K562 (cell line): ENCODE measurements around the gene CLCN1. TPM values are rescaled to one million over a fixed set of nuclear protein-coding genes. Genes with fewer than 3 reads are reported as not detected.
A peak's percentile ranks its signal among the peaks of the same experiment; 100 is the strongest.

Experiments used
- BACH1 ChIP-seq: fragments of 200-800 bp; sonication (Bioruptor generic); IDR thresholded peaks from 2 replicates; pipeline ENCODE4 v1.6.1; 2016; ENCODE audit warnings: missing genetic modification characterization, missing compliant biosample characterization
- BRD4 ChIP-seq: fragments of 200-600 bp; sonication (generic); IDR thresholded peaks from 2 replicates; pipeline ENCODE4 v1.6.1; 2017; ENCODE audit warnings: inconsistent platforms
- CAMTA2 ChIP-seq: fragments of 250-450 bp; sonication (Bioruptor Pico); conservative IDR thresholded peaks from 2 replicates; pipeline ENCODE4 v1.5.1; 2022
- CUX1 ChIP-seq: fragments of 200-800 bp; sonication (Bioruptor generic); IDR thresholded peaks from 2 replicates; pipeline ENCODE4 v1.6.1; 2016; ENCODE audit warnings: missing genetic modification characterization, missing compliant biosample characterization
- DPF2 ChIP-seq: fragments of 450-650 bp; IDR thresholded peaks from 2 replicates; pipeline ENCODE4 v1.6.1; 2016
- FOXJ2 ChIP-seq: fragments of 200-800 bp; sonication (Bioruptor generic); IDR thresholded peaks from 2 replicates; pipeline ENCODE4 v1.6.1; 2016; ENCODE audit warnings: missing genetic modification characterization, missing compliant biosample characterization
- JUNB ChIP-seq: fragments of 450-650 bp; formaldehyde crosslinking; conservative IDR thresholded peaks from 2 replicates; pipeline ENCODE4 v1.4.0; 2020; ENCODE audit warnings: mild to moderate bottlenecking
- NCOA2 ChIP-seq, 2 experiments: fragments of 450-650 bp; IDR thresholded peaks; 2 replicates each; pipeline ENCODE4 v1.6.1; 2018; ENCODE audit warnings: mild to moderate bottlenecking in 2 of 2, moderate library complexity in 1 of 2; ENCODE audit not compliant: partially characterized antibody in 2 of 2
- PHB ChIP-seq: fragments of 250-450 bp; sonication (Bioruptor Pico); IDR thresholded peaks from 2 replicates; pipeline ENCODE4 v1.5.0; 2021
- PYGO2 ChIP-seq: fragments of 450-650 bp; IDR thresholded peaks from 2 replicates; pipeline ENCODE4 v1.6.1; 2016; ENCODE audit warnings: mild to moderate bottlenecking, missing genetic modification characterization, moderate library complexity, missing compliant biosample characterization
- TBL1XR1 ChIP-seq, 2 experiments: IDR thresholded peaks; 2 replicates each; pipeline ENCODE4 v1.6.1; 2012; ENCODE audit warnings: improper control_type of control experiment in 2 of 2, low read length in 2 of 2, mild to moderate bottlenecking in 1 of 2
- ZBTB7A ChIP-seq: IDR thresholded peaks from 2 replicates; pipeline ENCODE4 v1.6.1; 2011; ENCODE audit warnings: low read depth, mild to moderate bottlenecking, low read length, moderate library complexity, borderline replicate concordance; ENCODE audit not compliant: control insufficient read depth
- ZFP1 ChIP-seq: fragments of 450-650 bp; formaldehyde crosslinking; IDR thresholded peaks from 2 replicates; pipeline ENCODE4 v1.4.0; 2020; ENCODE audit warnings: mild to moderate bottlenecking, mixed read lengths
- ZNF12 ChIP-seq: sonication (generic); formaldehyde crosslinking; IDR thresholded peaks from 2 replicates; pipeline ENCODE4 v1.4.0; 2020; ENCODE audit warnings: mild to moderate bottlenecking, missing genetic modification reagents
- ZNF3 ChIP-seq: fragments of 250-450 bp; sonication (Bioruptor Pico); IDR thresholded peaks from 2 replicates; pipeline ENCODE4 v1.5.0; 2021; ENCODE audit warnings: mild to moderate bottlenecking, moderate library complexity
- ZNF76 ChIP-seq: fragments of 250-450 bp; sonication (Bioruptor Pico); IDR thresholded peaks from 2 replicates; pipeline ENCODE4 v1.4.0; 2020; ENCODE audit warnings: mild to moderate bottlenecking, moderate library complexity, borderline replicate concordance
- polyA plus RNA-seq, 8 experiments: library from polyadenylated mRNA; depleted of rRNA in 4 of 8; stranded (reverse) in 5 of 8; unstranded in 3 of 8; fragments of >200 nt; fragmentation: Nextera tagmentation in 2 of 8; fragmentation: Illumina TruSeq in 1 of 8; extraction: Ambion mirVana in 2 of 8; extraction: Trizol in 1 of 8; gene quantifications; 2 replicates each; pipeline versions ENCODE4 v1.2.1 to v1.2.3, GENCODE V29; 2011 to 2014; ENCODE audit warnings: inconsistent platforms in 1 of 8, missing spikeins in 1 of 8
- total RNA-seq, 7 experiments: library from RNA; depleted of rRNA in 6 of 7; stranded (reverse); fragments of >200 nt in 6 of 7; fragmentation: Illumina TruSeq in 2 of 7; extraction: Trizol in 2 of 7; gene quantifications; 2 replicates each; pipeline versions ENCODE4 v1.2.1 to v1.2.3, GENCODE V29; 2011 to 2021; ENCODE audit warnings: low replicate concordance in 1 of 7
- TF ChIP-seq, protein P1 (sequence below): fragments of 450-650 bp; IDR thresholded peaks from 2 replicates; pipeline ENCODE4 v1.6.1; 2017; ENCODE audit warnings: antibody characterized with exemption
- TF ChIP-seq, protein P2 (sequence below): fragments of 150-350 bp; conservative IDR thresholded peaks from 2 replicates; pipeline ENCODE4 v1.6.1; 2014; ENCODE audit warnings: low read length

The CLCN1 gene
- total and polyA plus RNA-seq, 9 of the 15 experiments (the other 6 are each of a cell fraction or from before 2014, with no cell fraction given): 0.01 to 0.11 (median 0.04) TPM; not detected in 4

- TF ChIP-seq CUX1 (CRISPR knock-in tag): peak; percentile 92
- TF ChIP-seq BRD4: no peak
- TF ChIP-seq ZBTB7A: no peak
- peak; percentile 95 for TF ChIP-seq PYGO2 (tag)
- TF ChIP-seq DPF2: no peak
- TF ChIP-seq ZNF3 (CRISPR knock-in tag): peak; percentile 71; the same call in 1 of the 2 replicates
- no peak for TF ChIP-seq NCOA2 (IDR thresholded peaks at IDR 0.05; ENCODE audit: partially characterized antibody in 2 of 2)
- TF ChIP-seq, protein P1, sequence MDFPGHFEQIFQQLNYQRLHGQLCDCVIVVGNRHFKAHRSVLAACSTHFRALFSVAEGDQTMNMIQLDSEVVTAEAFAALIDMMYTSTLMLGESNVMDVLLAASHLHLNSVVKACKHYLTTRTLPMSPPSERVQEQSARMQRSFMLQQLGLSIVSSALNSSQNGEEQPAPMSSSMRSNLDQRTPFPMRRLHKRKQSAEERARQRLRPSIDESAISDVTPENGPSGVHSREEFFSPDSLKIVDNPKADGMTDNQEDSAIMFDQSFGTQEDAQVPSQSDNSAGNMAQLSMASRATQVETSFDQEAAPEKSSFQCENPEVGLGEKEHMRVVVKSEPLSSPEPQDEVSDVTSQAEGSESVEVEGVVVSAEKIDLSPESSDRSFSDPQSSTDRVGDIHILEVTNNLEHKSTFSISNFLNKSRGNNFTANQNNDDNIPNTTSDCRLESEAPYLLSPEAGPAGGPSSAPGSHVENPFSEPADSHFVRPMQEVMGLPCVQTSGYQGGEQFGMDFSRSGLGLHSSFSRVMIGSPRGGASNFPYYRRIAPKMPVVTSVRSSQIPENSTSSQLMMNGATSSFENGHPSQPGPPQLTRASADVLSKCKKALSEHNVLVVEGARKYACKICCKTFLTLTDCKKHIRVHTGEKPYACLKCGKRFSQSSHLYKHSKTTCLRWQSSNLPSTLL: no peak
- TF ChIP-seq JUNB (CRISPR knock-in tag): peak; percentile 86
- TF ChIP-seq ZNF76 (CRISPR knock-in tag): peak; percentile 99
- peak; percentile 96 for TF ChIP-seq PHB
- peak; percentile 94 for TF ChIP-seq CAMTA2 (CRISPR knock-in tag)
- TF ChIP-seq, protein P2, sequence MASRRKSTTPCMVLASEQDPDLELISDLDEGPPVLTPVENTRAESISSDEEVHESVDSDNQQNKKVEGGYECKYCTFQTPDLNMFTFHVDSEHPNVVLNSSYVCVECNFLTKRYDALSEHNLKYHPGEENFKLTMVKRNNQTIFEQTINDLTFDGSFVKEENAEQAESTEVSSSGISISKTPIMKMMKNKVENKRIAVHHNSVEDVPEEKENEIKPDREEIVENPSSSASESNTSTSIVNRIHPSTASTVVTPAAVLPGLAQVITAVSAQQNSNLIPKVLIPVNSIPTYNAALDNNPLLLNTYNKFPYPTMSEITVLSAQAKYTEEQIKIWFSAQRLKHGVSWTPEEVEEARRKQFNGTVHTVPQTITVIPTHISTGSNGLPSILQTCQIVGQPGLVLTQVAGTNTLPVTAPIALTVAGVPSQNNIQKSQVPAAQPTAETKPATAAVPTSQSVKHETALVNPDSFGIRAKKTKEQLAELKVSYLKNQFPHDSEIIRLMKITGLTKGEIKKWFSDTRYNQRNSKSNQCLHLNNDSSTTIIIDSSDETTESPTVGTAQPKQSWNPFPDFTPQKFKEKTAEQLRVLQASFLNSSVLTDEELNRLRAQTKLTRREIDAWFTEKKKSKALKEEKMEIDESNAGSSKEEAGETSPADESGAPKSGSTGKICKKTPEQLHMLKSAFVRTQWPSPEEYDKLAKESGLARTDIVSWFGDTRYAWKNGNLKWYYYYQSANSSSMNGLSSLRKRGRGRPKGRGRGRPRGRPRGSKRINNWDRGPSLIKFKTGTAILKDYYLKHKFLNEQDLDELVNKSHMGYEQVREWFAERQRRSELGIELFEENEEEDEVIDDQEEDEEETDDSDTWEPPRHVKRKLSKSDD: no peak
- TF ChIP-seq FOXJ2 (tag): 0 out of 2 replicates have a peak, but pooled peaks have one; percentile 32
- TF ChIP-seq ZNF12 (CRISPR knock-in tag): no peak
- peak; percentile 91 for TF ChIP-seq ZFP1 (CRISPR knock-in tag)
- TF ChIP-seq BACH1: peak; percentile 97
- no peak for TF ChIP-seq TBL1XR1 (IDR thresholded peaks at IDR 0.05; ENCODE audit: low read length in 2 of 2)
Observed at GRCh38 chr7:143369678-143370651, 54.1 kb downstream of the CLCN1 start (continued).
